Upper lobe of left lung (tissue), 6 donors: ENCODE measurements around the gene CDCP2. TPM values are rescaled to one million over a fixed set of nuclear protein-coding genes. Genes with fewer than 3 reads are reported as not detected.
"Not testable (repeated sequence)": the region's sequence is repeated elsewhere in the genome, so short reads cannot be mapped to it uniquely, and the experiment has no call there.

Experiments
- ATAC-seq, 2 donors: fragments of 200-7000 bp; cut with Tn5 transposase; one replicate each; pipeline ENCODE4 v1.9.1; 2022; ENCODE audit warnings: mild to moderate bottlenecking in 2 of 2, moderate library complexity in 2 of 2; ENCODE audit not compliant: low FRiP score in 2 of 2
- DNase-seq, 2 donors: peaks; one replicate each; pipeline ENCODE4 v3.0.0-alpha.2; 2019 to 2020
- H3K27ac ChIP-seq, 4 donors: fragments of 200-600 bp; sonication (generic); one replicate each; pipeline ENCODE4 v1.5.1; 2016 to 2019
- H3K27me3 ChIP-seq, 4 donors: fragments of 200-600 bp; sonication (generic); one replicate each; pipeline ENCODE4 v1.5.1; 2017 to 2019
- H3K36me3 ChIP-seq, 4 donors: fragments of 200-600 bp; sonication (generic); one replicate each; pipeline ENCODE4 v1.5.1; 2016 to 2019
- H3K4me1 ChIP-seq, 4 donors: fragments of 200-600 bp; sonication (generic); one replicate each; pipeline ENCODE4 v1.5.1; 2018 to 2019
- H3K4me3 ChIP-seq, 4 donors: fragments of 200-600 bp; sonication (generic); one replicate each; pipeline ENCODE4 v1.5.1; 2017 to 2019; ENCODE audit warnings: mild to moderate bottlenecking in 2 of 4, moderate library complexity in 1 of 4
- H3K9me3 ChIP-seq, 4 donors: fragments of 200-600 bp; sonication (generic); one replicate each; pipeline ENCODE4 v1.5.1; 2018 to 2019
- EP300 ChIP-seq, 4 donors: sonication (generic); formaldehyde crosslinking; IDR thresholded peaks; one replicate each; pipeline ENCODE4 v1.5.1; 2017; ENCODE audit warnings: antibody characterized with exemption in 4 of 4, control low read depth in 2 of 4
- POLR2A ChIP-seq, 4 donors: fragments of 450-650 bp; IDR thresholded peaks; one replicate each; pipeline ENCODE4 v1.5.1; 2016 to 2017; ENCODE audit warnings: antibody characterized with exemption in 4 of 4, mild to moderate bottlenecking in 2 of 4
- POLR2AphosphoS5 ChIP-seq, 2 donors: sonication (generic); formaldehyde crosslinking; IDR thresholded peaks; one replicate each; pipeline ENCODE4 v1.5.1; 2017; ENCODE audit warnings: antibody characterized with exemption in 2 of 2
- WGBS, 2 donors: methylation state at CpG; one replicate each; pipeline ENCODE4 v1.1.5; 2017 to 2018; 5-methylcytosine and 5-hydroxymethylcytosine counted together
- total RNA-seq, 6 donors: library from RNA; depleted of rRNA in 4 of 6; stranded (reverse); fragments of >200 nt in 4 of 6; gene quantifications; one replicate each; pipeline versions ENCODE4 v1.1.0 to v1.2.1, GENCODE V29; 2016 to 2021
- TF ChIP-seq, protein P1 (sequence below), 6 experiments: fragments of 450-650 bp in 4 of 6; fragments of 200-600 bp in 2 of 6; sonication (generic) in 2 of 6; IDR thresholded peaks; one replicate each; pipeline ENCODE4 v1.5.1; 2016 to 2019; ENCODE audit warnings: antibody characterized with exemption in 6 of 6
- donor health status: DM: no; HTN: no; CAD: no; lungs with moderate emphysema.
- donor health status: DM: no; HTN: yes; CAD: no; lungs with severe emphysema.

The CDCP2 gene
- total RNA-seq, 6 donors from 2014 or later, result not detected

- no peak overlapping the region for H3K27ac ChIP-seq
- TF ChIP-seq POLR2A (IDR thresholded peaks at IDR 0.05), result no peak
- TF ChIP-seq POLR2AphosphoS5 (IDR thresholded peaks at IDR 0.05), result no peak
- TF ChIP-seq, protein P1, sequence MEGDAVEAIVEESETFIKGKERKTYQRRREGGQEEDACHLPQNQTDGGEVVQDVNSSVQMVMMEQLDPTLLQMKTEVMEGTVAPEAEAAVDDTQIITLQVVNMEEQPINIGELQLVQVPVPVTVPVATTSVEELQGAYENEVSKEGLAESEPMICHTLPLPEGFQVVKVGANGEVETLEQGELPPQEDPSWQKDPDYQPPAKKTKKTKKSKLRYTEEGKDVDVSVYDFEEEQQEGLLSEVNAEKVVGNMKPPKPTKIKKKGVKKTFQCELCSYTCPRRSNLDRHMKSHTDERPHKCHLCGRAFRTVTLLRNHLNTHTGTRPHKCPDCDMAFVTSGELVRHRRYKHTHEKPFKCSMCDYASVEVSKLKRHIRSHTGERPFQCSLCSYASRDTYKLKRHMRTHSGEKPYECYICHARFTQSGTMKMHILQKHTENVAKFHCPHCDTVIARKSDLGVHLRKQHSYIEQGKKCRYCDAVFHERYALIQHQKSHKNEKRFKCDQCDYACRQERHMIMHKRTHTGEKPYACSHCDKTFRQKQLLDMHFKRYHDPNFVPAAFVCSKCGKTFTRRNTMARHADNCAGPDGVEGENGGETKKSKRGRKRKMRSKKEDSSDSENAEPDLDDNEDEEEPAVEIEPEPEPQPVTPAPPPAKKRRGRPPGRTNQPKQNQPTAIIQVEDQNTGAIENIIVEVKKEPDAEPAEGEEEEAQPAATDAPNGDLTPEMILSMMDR (IDR thresholded peaks at IDR 0.05), result no peak
- TF ChIP-seq EP300 (IDR thresholded peaks at IDR 0.05), result no peak
- no peak overlapping the region for H3K4me3 ChIP-seq
- H3K36me3 ChIP-seq, result peaks cover 0 to 2% (median 0%) of the 10 kb centered on the region in 4 donors
- no peaks in the 10 kb centered on the region for H3K4me1 ChIP-seq
- no peaks in the 10 kb centered on the region for H3K27me3 ChIP-seq
- no peak for DNase-seq
- 95 to 98% methylated on average over 3 of the region's 3 CpGs for WGBS, 2 donors
- H3K9me3 ChIP-seq, result no peaks in the 10 kb centered on the region
- ATAC-seq, result no peak
Observed at GRCh38 chr1:54108156-54108555, 44.6 kb downstream of the CDCP2 start.

DNA sequence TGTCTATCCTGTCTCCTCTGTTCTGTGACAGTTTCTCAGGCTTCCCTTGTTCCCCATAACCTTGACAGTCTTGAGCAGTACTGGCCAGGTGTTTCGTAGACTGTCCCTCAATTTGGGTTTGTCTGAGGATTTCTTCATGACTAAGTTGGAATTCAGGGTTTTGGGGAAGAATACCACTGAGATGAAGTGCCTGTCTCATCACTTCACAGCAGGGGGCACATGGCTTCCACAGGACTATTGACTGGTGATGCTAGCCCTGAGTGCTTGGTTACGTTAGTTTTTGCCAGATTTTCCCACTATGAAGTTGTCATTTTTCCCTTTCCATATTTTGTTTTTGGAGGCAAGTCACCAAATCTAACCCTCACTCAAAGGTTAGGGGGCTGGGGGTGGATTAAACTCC is 45.7 kb downstream of the CDCP2 start:
- peaks cover 0 to 3% (median 0%) of the 10 kb centered on the region in 4 donors for H3K36me3 ChIP-seq
- no peak overlapping the region for H3K27ac ChIP-seq
- H3K4me3 ChIP-seq, result no peak overlapping the region
- H3K9me3 ChIP-seq, result no peaks in the 10 kb centered on the region
- ATAC-seq, result no peak
- TF ChIP-seq POLR2A (IDR thresholded peaks at IDR 0.05), result no peak
- TF ChIP-seq, protein P1 (IDR thresholded peaks at IDR 0.05), result no peak
- TF ChIP-seq POLR2AphosphoS5 (IDR thresholded peaks at IDR 0.05), result no peak
- TF ChIP-seq EP300 (IDR thresholded peaks at IDR 0.05), result no peak
- no peak for DNase-seq
- H3K4me1 ChIP-seq, result no peaks in the 10 kb centered on the region
- H3K27me3 ChIP-seq, result no peaks in the 10 kb centered on the region
- WGBS, 2 donors, result 72 to 84% methylated on average over 2 of the region's 2 CpGs

DNA sequence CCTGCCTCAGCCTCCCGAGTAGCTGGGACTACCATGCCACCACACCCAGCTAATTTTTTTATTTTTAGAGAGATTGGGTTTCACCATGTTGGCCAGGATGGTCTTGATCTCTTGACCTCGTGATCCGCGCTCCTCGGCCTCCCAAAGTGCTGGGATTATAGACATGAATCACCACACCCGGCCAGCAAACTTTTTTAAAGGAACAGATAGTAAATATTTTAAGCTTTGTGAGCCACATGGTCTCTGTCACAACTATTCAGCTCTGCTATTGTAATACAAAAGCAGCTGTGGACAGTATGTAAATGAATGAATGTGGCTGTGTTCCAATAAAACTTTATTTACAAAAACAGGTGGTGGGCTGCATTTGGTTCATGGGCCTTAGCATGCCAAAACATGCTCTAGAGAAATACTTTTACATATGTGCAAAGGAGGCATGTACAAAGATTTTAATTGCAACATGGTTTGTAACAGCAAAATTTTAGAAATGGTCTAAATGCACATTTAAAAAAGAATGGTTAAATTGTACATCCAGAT is 47.0 kb downstream of the CDCP2 start:
- Histone ChIP-seq H3K27me3 (no peaks in the 10 kb centered on the region), H3K4me1 (no peaks in the 10 kb centered on the region), H3K9me3 (no peaks in the 10 kb centered on the region), H3K36me3 (peaks cover 0 to 3% (median 0%) of the 10 kb centered on the region in 4 donors), H3K27ac (no peak overlapping the region), H3K4me3 (no peak overlapping the region)
- TF ChIP-seq, protein P1 (IDR thresholded peaks at IDR 0.05), result no peak
- TF ChIP-seq POLR2A (IDR thresholded peaks at IDR 0.05) (no peak), POLR2AphosphoS5 (IDR thresholded peaks at IDR 0.05) (no peak), EP300 (IDR thresholded peaks at IDR 0.05) (no peak)
- ATAC-seq (no peak), DNase-seq (no peak)
- 89 to 90% methylated on average over 6 of the region's 6 CpGs for WGBS, 2 donors

DNA sequence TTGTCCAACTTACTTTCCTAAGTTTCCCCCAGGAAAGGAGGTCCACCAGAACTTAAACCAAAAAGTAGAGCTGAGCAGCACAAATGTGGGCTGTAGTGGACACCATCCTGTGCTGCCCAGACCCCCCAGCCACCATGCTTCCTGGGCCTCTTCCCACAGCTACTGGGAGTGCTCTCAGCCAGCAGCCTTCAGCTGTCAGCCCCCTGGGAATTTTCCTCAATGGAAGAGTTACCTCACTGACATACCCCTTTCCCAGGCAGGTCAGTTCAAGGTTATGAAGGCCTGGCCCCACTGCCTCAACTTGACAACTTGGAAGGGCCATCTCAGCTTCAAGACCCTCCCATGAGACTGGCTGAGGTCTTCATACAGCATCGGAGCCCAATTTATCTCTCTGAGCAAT is 47.7 kb downstream of the CDCP2 start:
- 63 to 100% methylated on average over 1 of the region's 1 CpG for WGBS, 2 donors

DNA sequence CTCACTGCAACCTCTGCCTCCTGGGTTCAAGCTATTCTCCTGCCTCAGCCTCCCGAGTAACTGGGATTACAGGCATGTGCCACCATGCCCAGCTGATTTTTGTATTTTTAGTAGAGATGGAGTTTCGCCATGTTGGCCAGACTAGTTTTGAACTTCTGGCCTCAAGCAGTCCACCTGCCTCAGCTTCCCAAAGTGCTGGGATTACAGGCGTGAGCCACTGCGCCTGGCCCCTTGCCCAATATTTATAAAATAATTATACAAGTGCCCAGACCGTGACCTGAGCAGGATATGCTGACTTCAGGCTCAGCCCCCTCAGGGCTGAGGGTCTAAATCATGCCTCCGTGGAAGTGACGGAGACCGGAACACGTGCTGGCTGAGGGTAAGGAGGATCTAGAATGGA is 48.2 kb downstream of the CDCP2 start:
- not testable (repeated sequence) for H3K4me1 ChIP-seq, DNase-seq, ATAC-seq, H3K4me3 ChIP-seq, H3K9me3 ChIP-seq, H3K27ac ChIP-seq, H3K36me3 ChIP-seq, H3K27me3 ChIP-seq
- WGBS, 2 donors, result 94 to 95% methylated on average over 9 of the region's 9 CpGs

More for the DNA sequence above, 47.7 kb downstream of the CDCP2 start:
- Histone ChIP-seq H3K4me3 (no peak overlapping the region), H3K4me1 (no peaks in the 10 kb centered on the region), H3K36me3 (peaks cover 0 to 3% (median 0%) of the 10 kb centered on the region in 4 donors), H3K9me3 (no peaks in the 10 kb centered on the region), H3K27me3 (no peaks in the 10 kb centered on the region), H3K27ac (no peak overlapping the region)
- DNase-seq (no peak), ATAC-seq (no peak)
- no peak for TF ChIP-seq POLR2A (IDR thresholded peaks at IDR 0.05)
- TF ChIP-seq, protein P1 (IDR thresholded peaks at IDR 0.05), result no peak
